ENCODE data around the gene HIPK3. TPM values are rescaled to one million over a fixed set of nuclear protein-coding genes. Genes with fewer than 3 reads are reported as not detected.

HIPK3 gene
- total and polyA plus RNA-seq, 10 of the 15 experiments (the other 5 are each of a cell fraction or from before 2014, with no cell fraction given), result 3.4 to 26.5 (median 13.6) TPM

DNA sequence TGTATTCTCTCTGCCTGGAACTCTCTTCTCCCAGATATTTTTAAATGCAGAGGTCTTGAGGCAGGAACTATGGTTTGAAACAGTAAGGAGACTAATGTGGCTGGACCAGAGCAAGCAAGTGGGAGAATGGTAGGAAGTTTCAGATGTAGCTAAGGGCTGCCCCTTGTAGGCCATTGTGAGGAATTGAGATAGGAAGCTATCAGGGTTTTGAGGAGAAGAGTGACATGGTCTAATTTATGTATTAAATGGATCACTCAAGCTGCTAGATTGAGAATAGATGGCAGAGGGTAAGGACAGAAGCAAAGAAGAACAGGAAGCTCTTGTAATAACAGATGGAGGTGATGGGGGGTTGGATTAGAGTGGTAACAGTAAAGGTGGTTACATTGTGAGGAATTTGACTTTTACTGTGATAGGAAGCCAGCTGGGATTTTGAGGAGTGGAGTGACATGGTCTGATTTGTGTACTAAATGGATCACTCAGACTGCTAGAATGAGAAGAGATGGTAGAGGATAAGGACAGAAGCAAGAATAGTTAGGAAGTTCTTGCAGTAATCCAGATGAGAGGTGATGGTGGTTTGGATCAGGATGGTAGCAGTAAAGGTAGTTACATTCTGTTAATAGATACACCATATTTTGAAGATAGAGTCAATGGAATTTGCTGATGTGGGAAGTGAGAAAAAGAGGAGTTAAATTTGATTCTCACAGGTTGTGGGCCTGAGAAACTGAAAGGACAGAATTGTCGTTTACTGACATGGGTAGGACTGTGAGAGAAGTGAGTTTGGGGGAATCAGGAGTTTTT lies 63.0 kb downstream of the HIPK3 start:
- Histone ChIP-seq H3K4me3 (peak overlapping the region; percentile 13; the same call in 1 of the 2 replicates), H3K4me1 (ENCODE audit: control insufficient read depth, insufficient read depth, low read length) (peaks cover 29% of the 10 kb centered on the region), H3K27ac (ENCODE audit: control insufficient read depth, insufficient read depth) (peak overlapping the region; percentile 75), H2AFZ (ENCODE audit: control insufficient read depth, low read depth, low read length) (peak overlapping the region; percentile 1; the same call in 1 of the 2 replicates), H3K9me3 (replicated peaks; ENCODE audit: control insufficient read depth, insufficient read depth, low read length) (no peaks in the 10 kb centered on the region), H3K36me3 (ENCODE audit: control insufficient read depth in 2 of 2, insufficient read depth in 2 of 2, low read length in 1 of 2) (no peaks in the 10 kb centered on the region), H3K9ac (ENCODE audit: control insufficient read depth, insufficient read depth, low read length) (peak overlapping the region; percentile 30; the same call in 1 of the 2 replicates), H3K27me3 (replicated peaks in 1 of 2; ENCODE audit: control insufficient read depth in 2 of 2, insufficient read depth in 2 of 2, low read length in 1 of 2) (no peaks in the 10 kb centered on the region), H3K79me2 (ENCODE audit: control insufficient read depth, insufficient read depth, low read length) (peaks cover 50% of the 10 kb centered on the region), H3K4me2 (ENCODE audit: control insufficient read depth, insufficient read depth) (peak overlapping the region; percentile 93), H4K20me1 (ENCODE audit: control insufficient read depth, insufficient read depth) (no peaks in the 10 kb centered on the region)
- ChIA-PET POLR2A (interaction anchor here (0.8 to 1.6 kb wide), 4 partner anchors 60 to 167 kb away, joined by 3 to 4 read pairs (median 3); no protein-coding TSS in a partner anchor), RAD21 (ENCODE audit: unreplicated experiment) (interaction anchor here (0.7 to 3.9 kb wide), 9 partner anchors 9 to 230 kb away, joined by 3 to 18 read pairs (median 4); no protein-coding TSS in a partner anchor), CTCF (interaction anchor here (1.2 to 3.5 kb wide), 5 partner anchors 9 to 155 kb away, joined by 4 to 30 read pairs (median 4); no protein-coding TSS in a partner anchor), SMC1A (ENCODE audit: uncharacterized antibody, unreplicated experiment) (interaction anchor here (0.7 to 6.7 kb wide), 14 partner anchors 8 to 368 kb away, joined by 3 to 44 read pairs (median 4); partner anchors contain the start of gene CSTF3)
- FAIRE-seq, result no peak
- no peak for DNase-seq (ENCODE audit: low read depth, low spot score)
- WGBS (ENCODE audit: insufficient coverage, insufficient replicate concordance, low lambda C conversion rate, missing lambda C conversion rate), result 5% methylated on average over 1 of the region's 1 CpG
- intact Hi-C loops (cut with micrococcal nuclease; ENCODE audit: unreplicated experiment) (no loop called here), in situ Hi-C loops (cut with MboI) (loop anchor here (10.0 kb wide), 1 partner anchor 365 kb away; no protein-coding TSS in a partner anchor)
- peak; percentile 56 for ATAC-seq
- no TSS peak for BruUV-seq (replicated peaks)
- TF ChIP-seq ZNF217 (IDR thresholded peaks at IDR 0.05), result no peak
- TF ChIP-seq ESRRA (IDR thresholded peaks at IDR 0.05; ENCODE audit: low read length), result no peak
- TF ChIP-seq HDGF (IDR thresholded peaks at IDR 0.05), result no peak
- TF ChIP-seq YBX1 (IDR thresholded peaks at IDR 0.05), result no peak
- no peak for TF ChIP-seq GABPA (IDR thresholded peaks at IDR 0.05; ENCODE audit: low read depth)
- TF ChIP-seq, protein P1, sequence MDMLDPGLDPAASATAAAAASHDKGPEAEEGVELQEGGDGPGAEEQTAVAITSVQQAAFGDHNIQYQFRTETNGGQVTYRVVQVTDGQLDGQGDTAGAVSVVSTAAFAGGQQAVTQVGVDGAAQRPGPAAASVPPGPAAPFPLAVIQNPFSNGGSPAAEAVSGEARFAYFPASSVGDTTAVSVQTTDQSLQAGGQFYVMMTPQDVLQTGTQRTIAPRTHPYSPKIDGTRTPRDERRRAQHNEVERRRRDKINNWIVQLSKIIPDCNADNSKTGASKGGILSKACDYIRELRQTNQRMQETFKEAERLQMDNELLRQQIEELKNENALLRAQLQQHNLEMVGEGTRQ (IDR thresholded peaks at IDR 0.05; ENCODE audit: borderline replicate concordance, low read depth, low read length), result no peak
- TF ChIP-seq JUNB (IDR thresholded peaks at IDR 0.05), result no peak
- no peak for TF ChIP-seq POU2F2 (IDR thresholded peaks at IDR 0.05; ENCODE audit: borderline replicate concordance, low read depth, low read length)
- no peak for TF ChIP-seq MXI1 (IDR thresholded peaks at IDR 0.05; ENCODE audit: low read depth, low read length)
- no peak for TF ChIP-seq CBX3 (IDR thresholded peaks at IDR 0.05; ENCODE audit: borderline replicate concordance, low read depth)
- no peak for TF ChIP-seq CBX5 (IDR thresholded peaks at IDR 0.05; ENCODE audit: low read depth)
- no peak for TF ChIP-seq NBN (IDR thresholded peaks at IDR 0.05)
- TF ChIP-seq NR2F1 (conservative IDR thresholded peaks at IDR 0.05), result no peak
- TF ChIP-seq CREM (IDR thresholded peaks at IDR 0.05; ENCODE audit: low read depth), result no peak
- no peak for TF ChIP-seq SMAD5 (IDR thresholded peaks at IDR 0.05; ENCODE audit: low read depth)
- TF ChIP-seq, protein P2, sequence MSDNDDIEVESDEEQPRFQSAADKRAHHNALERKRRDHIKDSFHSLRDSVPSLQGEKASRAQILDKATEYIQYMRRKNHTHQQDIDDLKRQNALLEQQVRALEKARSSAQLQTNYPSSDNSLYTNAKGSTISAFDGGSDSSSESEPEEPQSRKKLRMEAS (IDR thresholded peaks at IDR 0.05; ENCODE audit: low read depth, low read length), result no peak
- TF ChIP-seq, protein P3, sequence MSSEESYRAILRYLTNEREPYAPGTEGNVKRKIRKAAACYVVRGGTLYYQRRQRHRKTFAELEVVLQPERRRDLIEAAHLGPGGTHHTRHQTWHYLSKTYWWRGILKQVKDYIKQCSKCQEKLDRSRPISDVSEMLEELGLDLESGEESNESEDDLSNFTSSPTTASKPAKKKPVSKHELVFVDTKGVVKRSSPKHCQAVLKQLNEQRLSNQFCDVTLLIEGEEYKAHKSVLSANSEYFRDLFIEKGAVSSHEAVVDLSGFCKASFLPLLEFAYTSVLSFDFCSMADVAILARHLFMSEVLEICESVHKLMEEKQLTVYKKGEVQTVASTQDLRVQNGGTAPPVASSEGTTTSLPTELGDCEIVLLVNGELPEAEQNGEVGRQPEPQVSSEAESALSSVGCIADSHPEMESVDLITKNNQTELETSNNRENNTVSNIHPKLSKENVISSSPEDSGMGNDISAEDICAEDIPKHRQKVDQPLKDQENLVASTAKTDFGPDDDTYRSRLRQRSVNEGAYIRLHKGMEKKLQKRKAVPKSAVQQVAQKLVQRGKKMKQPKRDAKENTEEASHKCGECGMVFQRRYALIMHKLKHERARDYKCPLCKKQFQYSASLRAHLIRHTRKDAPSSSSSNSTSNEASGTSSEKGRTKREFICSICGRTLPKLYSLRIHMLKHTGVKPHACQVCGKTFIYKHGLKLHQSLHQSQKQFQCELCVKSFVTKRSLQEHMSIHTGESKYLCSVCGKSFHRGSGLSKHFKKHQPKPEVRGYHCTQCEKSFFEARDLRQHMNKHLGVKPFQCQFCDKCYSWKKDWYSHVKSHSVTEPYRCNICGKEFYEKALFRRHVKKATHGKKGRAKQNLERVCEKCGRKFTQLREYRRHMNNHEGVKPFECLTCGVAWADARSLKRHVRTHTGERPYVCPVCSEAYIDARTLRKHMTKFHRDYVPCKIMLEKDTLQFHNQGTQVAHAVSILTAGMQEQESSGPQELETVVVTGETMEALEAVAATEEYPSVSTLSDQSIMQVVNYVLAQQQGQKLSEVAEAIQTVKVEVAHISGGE (CRISPR knock-in tag; IDR thresholded peaks at IDR 0.05), result no peak
- no peak for TF ChIP-seq FOS (IDR thresholded peaks at IDR 0.05; ENCODE audit: borderline replicate concordance, extremely low read depth, insufficient read length)
